AG09319 (cell line): ENCODE results near the gene SDCBP2.

ENCODE experiments used
- DNase-seq: peaks from one replicate; pipeline ENCODE4 v3.0.0-alpha.2; 2010; ENCODE audit warnings: low read depth; ENCODE audit errors: extremely low read depth
- CTCF ChIP-seq: IDR thresholded peaks from 2 replicates; pipeline ENCODE4 v1.5.1; 2011; ENCODE audit warnings: low read depth, mild to moderate bottlenecking, inconsistent platforms, low read length, moderate library complexity

Gene SDCBP2

GRCh38 chr20:1298166-1298565 is 30.8 kb downstream of the SDCBP2 start:
- TF ChIP-seq CTCF = no peak

GRCh38 chr20:1297486-1297885 is 31.5 kb downstream of the SDCBP2 start:
- no peak for TF ChIP-seq CTCF
- DNase-seq = no peak

More at GRCh38 chr20:1298166-1298565, 30.8 kb downstream of the SDCBP2 start:
- no peak for DNase-seq

GRCh38 chr20:1296922-1297321 is 32.0 kb downstream of the SDCBP2 start:
- no peak for DNase-seq
- no peak for TF ChIP-seq CTCF

GRCh38 chr20:1296117-1296610 is 32.8 kb downstream of the SDCBP2 start:
- TF ChIP-seq CTCF = no peak
- no peak for DNase-seq

GRCh38 chr20:1295276-1295930 is 33.5 kb downstream of the SDCBP2 start:
- DNase-seq = no peak

GRCh38 chr20:1294497-1294896 is 34.4 kb downstream of the SDCBP2 start:
- no peak for DNase-seq
- no peak for TF ChIP-seq CTCF

More at GRCh38 chr20:1295276-1295930, 33.5 kb downstream of the SDCBP2 start:
- TF ChIP-seq CTCF = no peak

GRCh38 chr20:1293641-1294379 is 35.1 kb downstream of the SDCBP2 start:
- DNase-seq = no peak
- TF ChIP-seq CTCF = no peak
